ENCODE results near the gene NFXL1.

- TF ChIP-seq POLR2A (IDR thresholded peaks at IDR 0.05) (no peak), CTCF (IDR thresholded peaks at IDR 0.05 in 8 of 11, conservative IDR thresholded peaks at IDR 0.05 in 3 of 11) (no peak), POLR2AphosphoS5 (IDR thresholded peaks at IDR 0.05) (no peak)
These were observed 22.5 kb downstream of the NFXL1 start for GRCh38 chr4:47891928-47892327.

Measured in spleen (tissue), 7 donors.